Stomach (tissue), 4 donors: Measurements from ENCODE around the gene CAMK2G.

ENCODE experiments used
- EP300 ChIP-seq: sonication (generic); formaldehyde crosslinking; IDR thresholded peaks from one replicate; pipeline ENCODE4 v1.6.1; 2017; ENCODE audit warnings: antibody characterized with exemption
- POLR2A ChIP-seq, 4 donors: fragments of 450-650 bp; IDR thresholded peaks; one replicate each; pipeline ENCODE4 v1.6.1; 2016; ENCODE audit warnings: antibody characterized with exemption in 4 of 4, control low read depth in 2 of 4, mild to moderate bottlenecking in 1 of 4, moderate library complexity in 1 of 4
- TF ChIP-seq, protein P1 (sequence below), 7 experiments: fragments of 450-650 bp in 4 of 7; fragments of 200-600 bp in 3 of 7; sonication (generic) in 3 of 7; IDR thresholded peaks; one replicate each; pipeline ENCODE4 v1.5.1; 2016 to 2019; ENCODE audit warnings: antibody characterized with exemption in 7 of 7, control low read depth in 2 of 7, mild to moderate bottlenecking in 1 of 7

DNA sequence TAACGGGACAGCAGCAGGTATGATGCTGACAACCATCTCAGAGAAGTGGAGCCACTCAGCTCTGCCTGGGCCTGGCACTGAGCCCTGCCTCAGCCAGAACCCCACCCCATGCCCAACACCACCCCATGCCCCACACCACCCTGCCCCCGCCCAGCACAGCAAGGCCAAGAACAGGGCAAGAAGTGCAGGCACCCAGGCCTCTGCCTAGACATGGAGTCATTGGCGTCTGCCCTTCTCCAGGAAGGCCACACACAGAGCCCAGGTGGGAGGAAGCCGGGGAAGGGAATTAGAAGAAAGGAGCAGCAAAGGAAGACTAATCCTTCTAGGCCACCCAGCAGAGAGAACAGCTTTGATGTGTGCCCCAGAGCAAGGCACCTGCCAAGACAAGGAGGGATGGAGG lies 18.9 kb downstream of the CAMK2G start:
- TF ChIP-seq POLR2A (IDR thresholded peaks at IDR 0.05) = no peak
- TF ChIP-seq, protein P1, sequence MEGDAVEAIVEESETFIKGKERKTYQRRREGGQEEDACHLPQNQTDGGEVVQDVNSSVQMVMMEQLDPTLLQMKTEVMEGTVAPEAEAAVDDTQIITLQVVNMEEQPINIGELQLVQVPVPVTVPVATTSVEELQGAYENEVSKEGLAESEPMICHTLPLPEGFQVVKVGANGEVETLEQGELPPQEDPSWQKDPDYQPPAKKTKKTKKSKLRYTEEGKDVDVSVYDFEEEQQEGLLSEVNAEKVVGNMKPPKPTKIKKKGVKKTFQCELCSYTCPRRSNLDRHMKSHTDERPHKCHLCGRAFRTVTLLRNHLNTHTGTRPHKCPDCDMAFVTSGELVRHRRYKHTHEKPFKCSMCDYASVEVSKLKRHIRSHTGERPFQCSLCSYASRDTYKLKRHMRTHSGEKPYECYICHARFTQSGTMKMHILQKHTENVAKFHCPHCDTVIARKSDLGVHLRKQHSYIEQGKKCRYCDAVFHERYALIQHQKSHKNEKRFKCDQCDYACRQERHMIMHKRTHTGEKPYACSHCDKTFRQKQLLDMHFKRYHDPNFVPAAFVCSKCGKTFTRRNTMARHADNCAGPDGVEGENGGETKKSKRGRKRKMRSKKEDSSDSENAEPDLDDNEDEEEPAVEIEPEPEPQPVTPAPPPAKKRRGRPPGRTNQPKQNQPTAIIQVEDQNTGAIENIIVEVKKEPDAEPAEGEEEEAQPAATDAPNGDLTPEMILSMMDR (IDR thresholded peaks at IDR 0.05) = no peak
- no peak for TF ChIP-seq EP300
